Endothelial cell of umbilical vein (primary cell): ENCODE data around the gene PEX5L. TPM values are rescaled to one million over a fixed set of nuclear protein-coding genes. Genes with fewer than 3 reads are reported as not detected.

ENCODE experiments used
- BruUV-seq: library from RNA; stranded (reverse); fragments of 400-500 nt; replicated peaks from 2 replicates; lab custom pipeline; 2021; lab: Mats Ljungman, UMichigan
- CTCF ChIA-PET: fragments of 300-600, 350-600 bp; sonication (Branson Sonifier 250); formaldehyde crosslinking; loops from one replicate; lab custom pipeline; 2021; ENCODE audit warnings: antibody characterized with exemption, inconsistent platforms; lab: Charles Lee
- POLR2A ChIA-PET: fragments of 300-600, 350-600 bp; sonication (Branson Sonifier 250); formaldehyde crosslinking; loops from one replicate; lab custom pipeline; 2021; ENCODE audit warnings: antibody characterized with exemption, inconsistent platforms; lab: Charles Lee
- DNase-seq: peaks from one replicate; pipeline ENCODE4 v3.0.0-alpha.2; 2011; ENCODE audit warnings: low read depth, low spot score
- FAIRE-seq: peaks from 2 replicates; lab custom pipeline; 2011; peaks lifted over from hg19 to GRCh38; lab: Jason Lieb, UNC
- H2AFZ ChIP-seq: 2 replicates; pipeline ENCODE4 v1.6.0; 2012; ENCODE audit warnings: low read depth, low read length, control low read depth, inconsistent platforms
- H3K27ac ChIP-seq: 2 replicates; pipeline ENCODE4 v1.5.1; 2011; ENCODE audit warnings: low read depth, mild to moderate bottlenecking, control low read depth, low read length, moderate library complexity; ENCODE audit not compliant: insufficient read depth
- H3K27me3 ChIP-seq, 2 experiments: 2 replicates each; pipeline versions ENCODE4 v1.6.0 to v1.6.1; 2011; ENCODE audit warnings: low read length in 2 of 2, mixed read lengths in 1 of 2; ENCODE audit not compliant: control insufficient read depth in 2 of 2, insufficient read depth in 2 of 2
- H3K36me3 ChIP-seq, 2 experiments: 2 replicates in 1 of 2; 3 replicates in 1 of 2; pipeline ENCODE4 v1.5.1; 2011; ENCODE audit warnings: low read length in 2 of 2, mild to moderate bottlenecking in 1 of 2, moderate library complexity in 1 of 2; ENCODE audit not compliant: control insufficient read depth in 2 of 2, insufficient read depth in 2 of 2; ENCODE audit errors: extremely low read depth in 1 of 2
- H3K4me1 ChIP-seq: 3 replicates; pipeline ENCODE4 v1.5.1; 2011; ENCODE audit warnings: mild to moderate bottlenecking, low read length; ENCODE audit not compliant: control insufficient read depth, insufficient read depth; ENCODE audit errors: extremely low read depth
- H3K4me2 ChIP-seq: 2 replicates; pipeline ENCODE4 v1.6.1; 2011; ENCODE audit warnings: low read length, control low read depth, mixed read lengths; ENCODE audit not compliant: insufficient read depth
- H3K4me3 ChIP-seq, 3 experiments: fragments of 200-600 bp in 1 of 3; sonication (generic), shearing (Covaris generic) in 1 of 3; replicated peaks in 1 of 3; 2 replicates each; pipeline ENCODE4 v1.5.1; 2011 to 2016; ENCODE audit warnings: control low read depth in 3 of 3, low read length in 3 of 3, mild to moderate bottlenecking in 2 of 3, inconsistent platforms in 1 of 3, low read depth in 1 of 3, moderate library complexity in 1 of 3; ENCODE audit not compliant: insufficient read depth in 1 of 3
- H3K79me2 ChIP-seq: 2 replicates; pipeline ENCODE4 v1.6.0; 2012; ENCODE audit warnings: low read length, inconsistent platforms; ENCODE audit not compliant: control insufficient read depth, insufficient read depth
- H3K9ac ChIP-seq: replicated peaks from 2 replicates; pipeline ENCODE3; 2011; ENCODE audit warnings: low read length, control low read depth; ENCODE audit not compliant: insufficient read depth; ENCODE audit errors: extremely low read depth
- H3K9me1 ChIP-seq: replicated peaks from 3 replicates; pipeline ENCODE4 v1.6.0; 2011; ENCODE audit warnings: mild to moderate bottlenecking, low read length; ENCODE audit not compliant: control insufficient read depth, insufficient read depth; ENCODE audit errors: extremely low read depth
- H3K9me3 ChIP-seq: replicated peaks from 2 replicates; pipeline ENCODE4 v1.5.1; 2012; ENCODE audit warnings: low read length, inconsistent platforms; ENCODE audit not compliant: control insufficient read depth, insufficient read depth
- H4K20me1 ChIP-seq: replicated peaks from 2 replicates; pipeline ENCODE3; 2011; ENCODE audit warnings: mild to moderate bottlenecking, low read length; ENCODE audit not compliant: control insufficient read depth, insufficient read depth; ENCODE audit errors: extremely low read depth
- EZH2 ChIP-seq: IDR thresholded peaks from 2 replicates; pipeline ENCODE4 v1.6.1; 2012; ENCODE audit warnings: borderline replicate concordance, low read depth, mild to moderate bottlenecking, moderate library complexity, low read length, inconsistent platforms; ENCODE audit not compliant: severe bottlenecking
- FOS ChIP-seq: IDR thresholded peaks from 2 replicates; pipeline ENCODE4 v1.6.1; 2011; ENCODE audit warnings: mild to moderate bottlenecking, low read length, moderate library complexity, borderline replicate concordance; ENCODE audit not compliant: insufficient read depth
- GATA2 ChIP-seq: IDR thresholded peaks from 2 replicates; pipeline ENCODE4 v1.7.0; 2011; ENCODE audit warnings: low read depth, mild to moderate bottlenecking, moderate library complexity, mixed read lengths, low read length; ENCODE audit not compliant: insufficient read length, insufficient read depth
- JUN ChIP-seq: IDR thresholded peaks from 2 replicates; pipeline ENCODE4 v1.6.1; 2011; ENCODE audit warnings: borderline replicate concordance, low read depth; ENCODE audit not compliant: insufficient read length, insufficient read depth
- MYC ChIP-seq: IDR thresholded peaks from one replicate; pipeline ENCODE4 v1.6.1; 2011; ENCODE audit warnings: mild to moderate bottlenecking, low read depth, low read length
- POLR2A ChIP-seq: IDR thresholded peaks from 2 replicates; pipeline ENCODE4 v1.6.1; 2012; ENCODE audit warnings: low read depth, mild to moderate bottlenecking, control low read depth, low read length
- POLR2AphosphoS5 ChIP-seq: IDR thresholded peaks from 2 replicates; pipeline ENCODE4 v1.6.1; 2012; ENCODE audit warnings: low read depth, mild to moderate bottlenecking, control low read depth, low read length, moderate library complexity; ENCODE audit not compliant: insufficient read depth
- dilution Hi-C: fragments of 300-500 bp; cut with MboI; formaldehyde crosslinking; loops from one replicate; pipeline ENCODE4 v1.15.0; 2019; ENCODE audit warnings: low sequenced_read_pairs; ENCODE audit not compliant: extremely low pct_ligation_motif_present
- intact Hi-C: fragments of 100-400 bp; cut with micrococcal nuclease; formaldehyde crosslinking; loops from one replicate; pipeline ENCODE4 v1.10.0; 2022
- polyA plus RNA-seq, 4 experiments: library from polyadenylated mRNA; depleted of rRNA in 3 of 4; stranded (reverse) in 3 of 4; unstranded in 1 of 4; fragments of >200 nt; gene quantifications; 2 replicates each; pipeline versions ENCODE4 v1.2.1 to v1.2.3, GENCODE V29; 2011 to 2012; ENCODE audit warnings: missing spikeins in 1 of 4
- total RNA-seq: library from RNA; stranded (reverse); gene quantifications from 2 replicates; pipeline ENCODE4 v1.2.3, GENCODE V29; 2021
- TF ChIP-seq, protein P1 (sequence below): IDR thresholded peaks from 2 replicates; pipeline ENCODE4 v1.6.1; 2011; ENCODE audit not compliant: insufficient read depth, insufficient read length
- TF ChIP-seq, protein P2 (sequence below), 2 donors: IDR thresholded peaks; 1 replicate in 1 of 2; 2 replicates in 1 of 2; pipeline ENCODE4 v1.5.1; 2011; ENCODE audit warnings: low read length in 2 of 2, mild to moderate bottlenecking in 2 of 2, moderate library complexity in 2 of 2, control low read depth in 1 of 2, inconsistent platforms in 1 of 2, low read depth in 1 of 2; ENCODE audit not compliant: insufficient read depth in 1 of 2; ENCODE audit errors: extremely low read depth in 1 of 2

PEX5L gene
- total and polyA plus RNA-seq, 2 donors (not counting 3 experiments of a cell fraction or from before 2014, with no cell fraction given): not detected

DNA sequence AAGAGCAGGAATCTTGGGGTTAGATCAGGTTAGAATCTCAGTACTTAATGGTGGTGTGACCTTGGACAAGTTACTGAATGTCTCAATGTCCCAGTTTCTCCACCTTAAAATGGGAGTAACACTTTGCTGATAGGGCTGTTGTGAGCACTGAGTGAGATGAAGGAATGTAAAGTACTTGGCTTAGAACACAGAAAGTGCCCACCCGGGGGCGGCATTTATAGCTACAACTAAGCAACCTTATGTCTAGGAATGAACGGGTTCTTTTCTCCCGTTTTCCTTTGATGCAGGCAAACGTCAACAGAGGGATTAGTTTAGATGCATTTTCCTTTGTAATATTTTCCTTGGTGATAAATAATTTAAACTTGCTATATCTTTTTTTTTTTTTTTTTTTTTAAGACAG is 207.3 kb downstream of the PEX5L start:
- TF ChIP-seq POLR2A (no peak), JUN (no peak), GATA2 (no peak), POLR2AphosphoS5 (no peak), EZH2 (no peak), MYC (no peak), FOS (no peak)
- TF ChIP-seq, protein P1, sequence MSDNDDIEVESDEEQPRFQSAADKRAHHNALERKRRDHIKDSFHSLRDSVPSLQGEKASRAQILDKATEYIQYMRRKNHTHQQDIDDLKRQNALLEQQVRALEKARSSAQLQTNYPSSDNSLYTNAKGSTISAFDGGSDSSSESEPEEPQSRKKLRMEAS: no peak
- TF ChIP-seq, protein P2, sequence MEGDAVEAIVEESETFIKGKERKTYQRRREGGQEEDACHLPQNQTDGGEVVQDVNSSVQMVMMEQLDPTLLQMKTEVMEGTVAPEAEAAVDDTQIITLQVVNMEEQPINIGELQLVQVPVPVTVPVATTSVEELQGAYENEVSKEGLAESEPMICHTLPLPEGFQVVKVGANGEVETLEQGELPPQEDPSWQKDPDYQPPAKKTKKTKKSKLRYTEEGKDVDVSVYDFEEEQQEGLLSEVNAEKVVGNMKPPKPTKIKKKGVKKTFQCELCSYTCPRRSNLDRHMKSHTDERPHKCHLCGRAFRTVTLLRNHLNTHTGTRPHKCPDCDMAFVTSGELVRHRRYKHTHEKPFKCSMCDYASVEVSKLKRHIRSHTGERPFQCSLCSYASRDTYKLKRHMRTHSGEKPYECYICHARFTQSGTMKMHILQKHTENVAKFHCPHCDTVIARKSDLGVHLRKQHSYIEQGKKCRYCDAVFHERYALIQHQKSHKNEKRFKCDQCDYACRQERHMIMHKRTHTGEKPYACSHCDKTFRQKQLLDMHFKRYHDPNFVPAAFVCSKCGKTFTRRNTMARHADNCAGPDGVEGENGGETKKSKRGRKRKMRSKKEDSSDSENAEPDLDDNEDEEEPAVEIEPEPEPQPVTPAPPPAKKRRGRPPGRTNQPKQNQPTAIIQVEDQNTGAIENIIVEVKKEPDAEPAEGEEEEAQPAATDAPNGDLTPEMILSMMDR (IDR thresholded peaks at IDR 0.05; ENCODE audit: extremely low read depth in 1 of 2, insufficient read depth in 1 of 2, low read depth in 1 of 2, low read length in 2 of 2): no peak
- no peak overlapping the region for H3K27ac ChIP-seq
- dilution Hi-C loops (no loop called here), intact Hi-C loops (no loop called here)
- POLR2A ChIA-PET: no interaction called here
- no peak overlapping the region for H2AFZ ChIP-seq
- no peaks in the 10 kb centered on the region for H3K79me2 ChIP-seq
- H3K9me3 ChIP-seq: no peaks in the 10 kb centered on the region
- no TSS peak for BruUV-seq
- no peak for DNase-seq
- CTCF ChIA-PET: interaction anchor here (0.7 kb wide), 1 partner anchor 107 kb away, joined by 3 read pairs; no protein-coding TSS in a partner anchor
- H3K27me3 ChIP-seq: peaks cover 4 to 6% of the 10 kb centered on the region in 2 experiments
- H3K36me3 ChIP-seq: no peaks in the 10 kb centered on the region
- no peak overlapping the region for H3K9ac ChIP-seq
- H3K4me3 ChIP-seq: no peak overlapping the region
- no peaks in the 10 kb centered on the region for H3K9me1 ChIP-seq
- FAIRE-seq: no peak
- H3K4me2 ChIP-seq: no peak overlapping the region
- no peaks in the 10 kb centered on the region for H4K20me1 ChIP-seq
- H3K4me1 ChIP-seq: no peaks in the 10 kb centered on the region
